Stimulated activated CD8-positive, alpha-beta memory T cell treated with anti-CD3 and anti-CD28 coated beads, Interleukin-7, amount 100 ng/mL, for 24 hours (primary cell): ENCODE measurements around the gene EML6.

Experiments
- DNase-seq: peaks from one replicate; pipeline ENCODE4 v3.0.0-alpha.2; 2020; ENCODE audit warnings: low read depth

EML6 gene

GRCh38 chr2:54708584-54709335 lies 14.7 kb upstream of the EML6 start:
- DNase-seq: no peak

- DNase-seq: no peak
Measured at GRCh38 chr2:54709336-54709809, 14.1 kb upstream of the EML6 start.

- DNase-seq: no peak
Measured at GRCh38 chr2:54710216-54710615, 13.2 kb upstream of the EML6 start.

- DNase-seq: no peak
Measured at GRCh38 chr2:54712516-54712915, 10.9 kb upstream of the EML6 start.

GRCh38 chr2:54714996-54715395 lies 8.5 kb upstream of the EML6 start:
- DNase-seq: no peak

GRCh38 chr2:54716375-54716774 lies 7.1 kb upstream of the EML6 start:
- DNase-seq: no peak

GRCh38 chr2:54720563-54720962 lies 2.9 kb upstream of the EML6 start:
- no peak for DNase-seq

GRCh38 chr2:54722641-54723040 lies 821 bp upstream of the EML6 start:
- no peak for DNase-seq

- DNase-seq: no peak
Measured at GRCh38 chr2:54723996-54724559, 616 bp downstream of the EML6 start.

GRCh38 chr2:54724560-54725342 lies 1.3 kb downstream of the EML6 start:
- no peak for DNase-seq

GRCh38 chr2:54725343-54726099 lies 2.1 kb downstream of the EML6 start:
- DNase-seq: no peak

- no peak for DNase-seq
Measured at GRCh38 chr2:54726431-54726830, 3.0 kb downstream of the EML6 start.

- DNase-seq: no peak
Measured at GRCh38 chr2:54726940-54727339, 3.5 kb downstream of the EML6 start.

- no peak for DNase-seq
Measured at GRCh38 chr2:54728669-54729120, 5.2 kb downstream of the EML6 start.

GRCh38 chr2:54735636-54736035 lies 12.2 kb downstream of the EML6 start:
- DNase-seq: no peak

GRCh38 chr2:54738281-54738680 lies 14.8 kb downstream of the EML6 start:
- DNase-seq: no peak

GRCh38 chr2:54740333-54740732 lies 16.9 kb downstream of the EML6 start:
- no peak for DNase-seq

- DNase-seq: no peak
Measured at GRCh38 chr2:54741250-54741649, 17.8 kb downstream of the EML6 start.

GRCh38 chr2:54750040-54750439 lies 26.6 kb downstream of the EML6 start:
- no peak for DNase-seq

- DNase-seq: no peak
Measured at GRCh38 chr2:54752439-54752838, 29.0 kb downstream of the EML6 start.

- DNase-seq: no peak
Measured at GRCh38 chr2:54755641-54756326, 32.3 kb downstream of the EML6 start.

GRCh38 chr2:54757500-54757899 lies 34.0 kb downstream of the EML6 start:
- no peak for DNase-seq
